Lower leg skin (tissue), 4 donors: ENCODE data around the gene PCDHB1. TPM values are rescaled to one million over a fixed set of nuclear protein-coding genes. Genes with fewer than 3 reads are reported as not detected.

ENCODE experiments used
- DNase-seq, 2 donors: peaks; one replicate each; pipeline ENCODE4 v3.0.0-alpha.2; 2019; ENCODE audit warnings: low spot score in 2 of 2
- H3K4me3 ChIP-seq: fragments of 200-600 bp; sonication (generic); 2 replicates; pipeline ENCODE4 v1.5.1; 2017; ENCODE audit warnings: mild to moderate bottlenecking, low read depth; ENCODE audit not compliant: poor library complexity, severe bottlenecking
- CTCF ChIP-seq, 3 donors: fragments of 450-650 bp; IDR thresholded peaks; one replicate each; pipeline ENCODE4 v1.5.1; 2016; ENCODE audit warnings: antibody characterized with exemption in 3 of 3, mild to moderate bottlenecking in 3 of 3, moderate library complexity in 2 of 3
- POLR2A ChIP-seq, 2 donors: fragments of 450-650 bp; IDR thresholded peaks; one replicate each; pipeline ENCODE4 v1.6.1; 2016 to 2017; ENCODE audit warnings: antibody characterized with exemption in 2 of 2, mild to moderate bottlenecking in 1 of 2, moderate library complexity in 1 of 2
- WGBS, 2 donors: methylation state at CpG; one replicate each; pipeline ENCODE4 v1.1.5; 2018; 5-methylcytosine and 5-hydroxymethylcytosine counted together
- intact Hi-C: fragments of 100-400 bp; cut with DNase I; formaldehyde crosslinking; loops from one replicate; pipeline ENCODE4 v1.15.0; 2023; ENCODE audit warnings: low total_unique reads
- total RNA-seq, 4 donors: library from RNA; depleted of rRNA; stranded (reverse); fragments of >200 nt; gene quantifications; one replicate each; pipeline ENCODE4 v1.1.0, GENCODE V29; 2016

Gene PCDHB1
- not detected for total RNA-seq

GRCh38 chr5:141050622-141051520 is at the start of gene PCDHB1:
Gene PCDHB1, plus strand, starts transcription at chr5:141051374. Its CDS starts 97 bp downstream, at chr5:141051471.
- intact Hi-C loops = no loop called here
- TF ChIP-seq CTCF (IDR thresholded peaks at IDR 0.05) (no peak), POLR2A (IDR thresholded peaks at IDR 0.05) (no peak)
- H3K4me3 ChIP-seq = no peak within 1 kb of the TSS
- DNase-seq = no peak
- WGBS, 2 donors = 19 to 20% methylated on average over 20 of the region's 20 CpGs

GRCh38 chr5:141001446-141001843 is 49.7 kb upstream of the PCDHB1 start:
- 5 to 8% methylated on average over 9 of the region's 9 CpGs for WGBS, 2 donors
- H3K4me3 ChIP-seq = no peak overlapping the region
- intact Hi-C loops = no loop called here
- DNase-seq = no peak
- TF ChIP-seq POLR2A (IDR thresholded peaks at IDR 0.05) = no peak
- TF ChIP-seq CTCF (IDR thresholded peaks at IDR 0.05) = no peak

- WGBS, 2 donors = 6 to 8% methylated on average over 19 of the region's 19 CpGs
- intact Hi-C loops = no loop called here
- DNase-seq = no peak
- H3K4me3 ChIP-seq = no peak overlapping the region
- no peak for TF ChIP-seq POLR2A (IDR thresholded peaks at IDR 0.05)
- TF ChIP-seq CTCF (IDR thresholded peaks at IDR 0.05) = no peak
Observed at GRCh38 chr5:141001844-141002604, 49.1 kb upstream of the PCDHB1 start.

GRCh38 chr5:141002605-141002965 is 48.6 kb upstream of the PCDHB1 start:
- no peak overlapping the region for H3K4me3 ChIP-seq
- intact Hi-C loops = no loop called here
- DNase-seq = no peak
- TF ChIP-seq CTCF (IDR thresholded peaks at IDR 0.05) = no peak
- no peak for TF ChIP-seq POLR2A (IDR thresholded peaks at IDR 0.05)
- WGBS, 2 donors = 73 to 75% methylated on average over 3 of the region's 3 CpGs

- TF ChIP-seq POLR2A (IDR thresholded peaks at IDR 0.05) (no peak), CTCF (IDR thresholded peaks at IDR 0.05) (no peak)
- DNase-seq = no peak
- intact Hi-C loops = no loop called here
- WGBS, 2 donors = 87 to 89% methylated on average over 3 of the region's 3 CpGs
- no peak overlapping the region for H3K4me3 ChIP-seq
Observed at GRCh38 chr5:141003031-141003430, 48.1 kb upstream of the PCDHB1 start.
